HG03139 (cell line): ENCODE data around the gene RAG2.

ENCODE experiments used
- ATAC-seq: cut with Tn5 transposase; IDR thresholded peaks from one replicate; pipeline ENCODE4 v1.9.1; 2021; ENCODE audit not compliant: unreplicated experiment

Gene RAG2

DNA sequence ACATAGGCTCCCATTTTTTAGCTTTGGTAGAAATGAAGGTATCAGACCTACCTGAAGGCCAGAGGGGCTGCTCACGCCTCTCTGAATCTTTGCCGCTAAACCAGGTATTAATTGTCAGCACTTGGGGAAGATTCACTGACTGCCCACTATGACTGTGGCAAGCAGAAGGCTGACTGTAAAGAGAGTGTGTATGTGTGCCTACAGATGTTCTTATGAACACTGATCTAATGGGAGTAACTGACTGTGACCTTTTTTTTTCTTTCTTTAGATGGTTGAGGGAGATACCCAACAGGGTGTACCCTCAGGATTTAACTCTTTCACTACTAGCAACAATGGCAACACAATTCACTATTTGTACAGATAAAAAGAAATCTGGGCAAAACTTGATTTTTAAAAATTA lies at the start of gene RAG2:
Gene RAG2 (minus strand): TSS at position 186 of the 400 bp plus-strand sequence. CDS start 4,068 bp downstream, outside the sequence.
- ATAC-seq: no peak

- no peak for ATAC-seq
These were observed 40.5 kb upstream of the RAG2 start for GRCh38 chr11:36638556-36638955.

DNA sequence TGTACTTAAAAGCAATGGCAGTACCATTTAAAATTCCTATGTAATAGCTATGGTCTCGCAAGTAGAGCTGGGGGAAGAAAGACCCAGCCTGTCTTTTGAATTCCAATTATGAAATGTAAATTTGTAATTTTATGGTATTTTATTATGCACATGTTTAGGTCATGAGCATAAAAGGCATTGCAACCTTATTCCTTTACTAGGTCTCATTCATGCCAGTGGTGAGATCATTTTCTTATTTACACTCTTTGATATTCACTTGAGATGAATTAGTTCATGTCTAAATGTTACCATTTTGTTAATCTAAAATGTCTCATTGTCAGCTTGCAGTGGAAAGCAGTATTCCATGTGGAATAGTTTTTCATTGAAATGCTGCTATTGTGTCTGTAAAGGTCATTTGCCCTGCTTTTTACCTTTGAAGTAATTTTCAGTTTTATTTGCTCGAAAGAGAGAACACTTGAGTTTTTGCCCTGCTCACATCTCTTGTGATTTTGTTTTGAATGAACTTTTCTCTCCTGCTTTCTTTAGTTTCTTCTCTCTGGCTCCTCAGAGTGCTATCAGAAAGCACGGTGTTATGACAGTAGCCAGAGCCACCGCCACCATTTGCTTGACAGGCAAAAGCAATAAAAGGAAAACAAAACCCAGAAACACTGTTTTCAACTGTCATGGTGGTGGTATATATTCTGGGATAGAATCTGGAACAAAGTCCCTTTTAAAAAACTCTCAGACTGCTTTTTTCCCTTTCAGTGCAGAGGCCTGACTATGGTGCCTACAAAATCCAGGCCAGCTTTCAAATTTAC lies 37.2 kb upstream of the RAG2 start:
- no peak for ATAC-seq

- ATAC-seq: peak; percentile 67
These were observed 33.7 kb upstream of the RAG2 start for GRCh38 chr11:36631774-36632173.

- ATAC-seq: no peak
These were observed 30.8 kb upstream of the RAG2 start for GRCh38 chr11:36628765-36629244.

GRCh38 chr11:36628141-36628540 lies 30.1 kb upstream of the RAG2 start:
- ATAC-seq: no peak

- no peak for ATAC-seq
These were observed 29.4 kb upstream of the RAG2 start for GRCh38 chr11:36627471-36627870.

DNA sequence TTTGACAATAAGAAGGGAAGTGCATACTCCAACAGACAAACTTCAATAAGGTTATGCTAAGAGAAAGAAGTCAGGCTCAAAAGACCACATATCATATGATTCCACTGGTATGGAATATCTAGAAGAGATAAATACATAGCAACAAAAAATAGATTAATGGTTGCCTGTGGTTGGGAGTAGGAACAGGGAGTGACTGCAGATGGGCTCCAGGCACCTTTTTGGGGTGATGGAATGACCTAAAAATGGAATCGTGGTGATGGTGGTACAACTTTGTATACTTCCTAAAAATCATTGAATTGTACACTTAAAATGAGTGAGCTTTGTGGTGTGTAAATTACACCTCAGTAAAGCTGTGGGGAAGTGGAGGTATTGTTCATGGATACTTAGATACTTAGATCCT lies 29.0 kb upstream of the RAG2 start:
- no peak for ATAC-seq

DNA sequence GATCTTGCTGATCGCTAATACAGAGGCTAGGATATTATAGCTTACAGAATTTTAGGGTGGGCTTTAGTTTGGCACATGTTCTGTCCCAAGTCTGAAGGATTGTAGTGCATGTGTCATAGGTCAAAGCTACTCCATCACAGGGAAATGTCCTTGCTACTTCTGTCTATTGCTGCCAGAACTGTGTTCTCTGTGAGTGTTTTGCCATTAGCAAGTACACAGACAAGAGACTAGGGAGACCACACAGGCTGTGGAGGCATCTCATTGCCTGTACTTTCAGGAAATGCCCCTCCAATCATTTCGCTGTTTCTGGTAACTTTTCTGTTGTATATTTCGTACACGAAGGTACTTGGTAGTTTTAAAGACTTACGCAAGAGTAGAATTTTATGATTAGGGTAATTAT lies 25.5 kb upstream of the RAG2 start:
- ATAC-seq: no peak

- ATAC-seq: no peak
These were observed 24.5 kb upstream of the RAG2 start for GRCh38 chr11:36622431-36623136.

- no peak for ATAC-seq
These were observed 22.2 kb upstream of the RAG2 start for GRCh38 chr11:36620246-36620645.

- no peak for ATAC-seq
These were observed 21.5 kb upstream of the RAG2 start for GRCh38 chr11:36619502-36619901.

DNA sequence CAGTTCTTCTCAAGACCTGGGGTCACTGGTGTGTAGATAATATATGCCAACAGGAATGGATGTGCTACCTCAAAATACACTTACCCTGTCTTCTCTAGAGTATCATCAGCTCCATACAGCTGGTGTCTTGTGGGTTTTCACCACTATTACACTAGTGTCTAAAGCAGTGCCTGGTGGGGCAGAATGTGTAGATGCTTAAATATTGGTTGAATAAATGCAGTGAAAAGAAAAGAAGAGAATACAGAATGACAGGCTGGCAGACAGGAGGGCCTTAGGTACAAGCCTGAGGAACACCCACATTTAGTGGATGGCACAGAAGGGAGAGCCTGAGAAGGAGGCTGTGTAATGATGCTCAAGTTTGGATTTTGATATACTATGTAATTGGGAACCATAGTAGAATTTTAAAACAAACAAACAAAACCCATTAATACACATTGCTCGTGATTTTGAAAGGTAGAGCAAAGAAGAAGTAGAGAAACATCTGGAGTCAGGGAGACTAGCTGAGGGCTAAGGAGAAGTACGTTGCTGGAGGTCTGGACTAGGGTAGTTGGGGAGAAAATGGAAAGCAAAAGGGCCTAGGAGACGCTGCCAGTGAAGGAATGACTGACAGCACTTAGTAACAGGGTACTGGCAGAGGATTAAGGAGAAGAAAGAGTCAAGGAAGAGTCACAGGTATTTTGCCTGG lies 20.5 kb upstream of the RAG2 start:
- no peak for ATAC-seq

GRCh38 chr11:36617543-36618362 lies 19.7 kb upstream of the RAG2 start:
- ATAC-seq: no peak

- no peak for ATAC-seq
These were observed 17.8 kb upstream of the RAG2 start for GRCh38 chr11:36615826-36616225.

- no peak for ATAC-seq
These were observed 11.3 kb upstream of the RAG2 start for GRCh38 chr11:36609383-36609782.

GRCh38 chr11:36608491-36609199 lies 10.6 kb upstream of the RAG2 start:
- ATAC-seq: no peak

DNA sequence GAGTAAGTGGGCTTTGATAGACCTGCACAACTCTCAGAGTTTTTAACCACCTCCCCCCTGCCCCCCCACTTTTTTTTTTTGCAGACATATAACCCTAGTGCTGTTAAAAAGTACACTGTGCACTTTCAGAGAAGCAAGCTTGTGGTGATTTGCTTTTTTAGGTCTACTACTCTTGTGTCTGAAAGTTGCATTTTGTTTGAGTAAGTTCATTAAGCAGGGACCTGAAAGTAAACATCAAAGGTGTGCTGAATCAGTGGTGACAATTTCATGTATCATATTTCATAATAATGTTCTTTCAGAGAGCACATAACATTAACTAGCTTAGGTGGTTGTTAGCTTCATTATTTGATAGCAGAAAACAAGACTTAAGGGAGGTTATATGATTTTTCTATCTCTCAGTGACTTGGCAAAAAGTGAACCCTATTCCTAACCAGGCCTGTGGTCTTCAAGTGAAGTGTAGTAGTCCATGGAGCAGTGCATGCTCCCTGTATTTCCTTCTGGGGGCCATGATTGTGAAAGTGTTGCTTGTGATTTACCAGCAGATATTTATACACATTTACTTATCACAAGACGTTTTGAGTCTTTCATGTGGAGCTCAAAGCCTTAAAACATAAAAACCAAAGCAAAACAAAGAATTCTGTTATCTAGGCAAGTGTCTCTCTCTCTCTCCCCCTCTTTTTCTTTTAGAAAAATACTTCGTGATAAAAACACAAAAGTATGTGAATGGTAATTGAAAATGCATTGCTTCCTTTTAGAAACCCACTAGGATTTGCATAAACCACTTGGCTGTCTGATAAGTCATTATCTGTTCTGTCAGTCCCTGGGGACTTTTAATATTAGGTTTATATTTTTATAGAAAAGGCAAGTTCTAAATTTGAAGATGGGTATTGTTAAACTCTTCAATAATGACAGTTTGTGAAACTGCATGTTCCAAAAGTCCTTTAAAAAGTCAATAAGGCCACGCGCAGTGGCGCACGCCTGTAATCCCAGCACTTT lies 7.5 kb upstream of the RAG2 start:
- ATAC-seq: no peak

- no peak for ATAC-seq
These were observed 4.1 kb upstream of the RAG2 start for GRCh38 chr11:36602135-36602534.
